Duodenal mucosa (tissue), 2 donors: ENCODE measurements around the gene MGAT5B.

ENCODE experiments used
- H3K27ac ChIP-seq: one replicate; pipeline ENCODE4 v1.7.0; 2013; ENCODE audit warnings: low read depth, low read length
- H3K27me3 ChIP-seq, 2 donors: one replicate each; pipeline ENCODE4 v1.7.0; 2013; ENCODE audit warnings: low read length in 2 of 2, control low read depth in 1 of 2; ENCODE audit not compliant: insufficient read depth in 2 of 2, control insufficient read depth in 1 of 2
- H3K36me3 ChIP-seq, 2 donors: one replicate each; pipeline ENCODE4 v1.7.0; 2013; ENCODE audit warnings: low read length in 2 of 2, control low read depth in 1 of 2; ENCODE audit not compliant: insufficient read depth in 2 of 2, control insufficient read depth in 1 of 2
- H3K4me1 ChIP-seq, 2 donors: one replicate each; pipeline ENCODE4 v1.7.0; 2013; ENCODE audit warnings: low read length in 2 of 2, control low read depth in 1 of 2; ENCODE audit not compliant: insufficient read depth in 2 of 2, control insufficient read depth in 1 of 2
- H3K4me3 ChIP-seq, 2 donors: one replicate each; pipeline ENCODE4 v1.7.0; 2013; ENCODE audit warnings: low read length in 2 of 2, low read depth in 1 of 2
- H3K9ac ChIP-seq, 2 donors: one replicate each; pipeline ENCODE4 v1.7.0; 2013; ENCODE audit warnings: low read length in 2 of 2, low read depth in 1 of 2
- H3K9me3 ChIP-seq, 2 donors: one replicate each; pipeline ENCODE4 v1.7.0; 2013; ENCODE audit warnings: low read length in 2 of 2, control low read depth in 1 of 2; ENCODE audit not compliant: control insufficient read depth in 1 of 2

The MGAT5B gene

GRCh38 chr17:76946111-76946771 is 78.0 kb downstream of the MGAT5B start:
- H3K9me3 ChIP-seq, result no peaks in the 10 kb centered on the region
- no peaks in the 10 kb centered on the region for H3K4me1 ChIP-seq
- H3K27ac ChIP-seq, result no peak overlapping the region
- peaks cover 0 to 7% of the 10 kb centered on the region in 2 donors for H3K27me3 ChIP-seq
- H3K9ac ChIP-seq, result no peak overlapping the region
- no peaks in the 10 kb centered on the region for H3K36me3 ChIP-seq
- H3K4me3 ChIP-seq, result no peak overlapping the region

DNA sequence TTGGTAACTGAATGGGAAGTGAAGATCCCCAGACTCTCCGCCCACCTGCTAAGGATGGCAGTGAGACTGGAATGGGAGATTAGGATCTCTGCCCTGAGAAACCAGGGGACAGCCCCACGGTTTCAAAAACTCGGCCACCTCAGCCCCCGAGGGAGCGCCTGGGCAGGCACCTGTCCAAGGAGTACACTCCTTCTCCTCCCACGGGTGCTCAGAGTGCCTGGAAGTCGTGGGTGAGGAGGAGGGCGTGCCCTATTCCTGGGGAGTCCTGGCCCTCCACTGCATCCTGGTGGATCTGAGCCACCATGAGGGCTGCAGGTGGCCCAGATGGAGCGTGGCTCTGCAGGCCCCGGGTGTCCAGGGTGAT is 78.5 kb downstream of the MGAT5B start:
- Histone ChIP-seq H3K9me3 (no peaks in the 10 kb centered on the region), H3K27ac (no peak overlapping the region), H3K9ac (no peak overlapping the region), H3K4me3 (no peak overlapping the region), H3K4me1 (no peaks in the 10 kb centered on the region), H3K27me3 (peaks cover 0 to 7% of the 10 kb centered on the region in 2 donors), H3K36me3 (no peaks in the 10 kb centered on the region)

DNA sequence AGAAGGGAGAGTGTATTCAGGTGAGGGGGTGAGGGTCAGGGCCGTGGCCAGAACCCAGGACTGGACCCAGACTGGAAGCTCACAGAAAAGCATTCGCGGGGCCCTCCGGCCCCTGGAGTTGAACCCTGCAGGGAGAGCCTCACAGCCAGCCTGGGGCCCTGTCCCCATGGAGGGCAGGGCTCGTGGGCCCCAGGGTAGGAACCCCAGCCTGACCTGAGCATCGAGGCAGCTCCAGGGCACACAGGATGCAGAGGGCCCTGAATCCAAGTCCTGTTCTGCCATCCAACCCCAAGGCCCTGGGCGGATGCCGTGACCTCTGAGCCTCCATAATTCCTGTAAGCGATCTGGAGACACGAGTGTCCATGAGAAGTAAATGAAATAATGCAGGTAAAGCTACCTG is 79.1 kb downstream of the MGAT5B start:
- no peak overlapping the region for H3K27ac ChIP-seq
- H3K4me3 ChIP-seq, result no peak overlapping the region
- H3K9me3 ChIP-seq, result no peaks in the 10 kb centered on the region
- peaks cover 0 to 7% of the 10 kb centered on the region in 2 donors for H3K27me3 ChIP-seq
- no peak overlapping the region for H3K9ac ChIP-seq
- no peaks in the 10 kb centered on the region for H3K36me3 ChIP-seq
- no peaks in the 10 kb centered on the region for H3K4me1 ChIP-seq

DNA sequence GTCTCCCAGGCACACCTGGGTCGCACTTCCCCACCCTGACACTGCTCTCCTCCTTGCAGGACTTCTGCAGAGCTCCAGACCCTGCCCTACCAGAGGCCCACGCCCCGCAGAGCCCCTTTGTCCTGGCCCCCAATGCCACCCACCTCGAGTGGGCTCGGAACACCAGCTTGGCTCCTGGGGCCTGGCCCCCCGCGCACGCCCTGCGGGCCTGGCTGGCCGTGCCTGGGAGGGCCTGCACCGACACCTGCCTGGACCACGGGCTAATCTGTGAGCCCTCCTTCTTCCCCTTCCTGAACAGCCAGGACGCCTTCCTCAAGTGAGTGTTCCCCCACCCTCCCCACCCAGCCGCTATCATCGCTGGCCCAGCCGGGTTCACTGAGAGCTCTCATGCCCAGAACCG is 79.6 kb downstream of the MGAT5B start:
- no peak overlapping the region for H3K4me3 ChIP-seq
- no peak overlapping the region for H3K27ac ChIP-seq
- H3K36me3 ChIP-seq, result no peaks in the 10 kb centered on the region
- peaks cover 0 to 7% of the 10 kb centered on the region in 2 donors for H3K27me3 ChIP-seq
- H3K9me3 ChIP-seq, result no peaks in the 10 kb centered on the region
- no peaks in the 10 kb centered on the region for H3K4me1 ChIP-seq
- no peak overlapping the region for H3K9ac ChIP-seq

DNA sequence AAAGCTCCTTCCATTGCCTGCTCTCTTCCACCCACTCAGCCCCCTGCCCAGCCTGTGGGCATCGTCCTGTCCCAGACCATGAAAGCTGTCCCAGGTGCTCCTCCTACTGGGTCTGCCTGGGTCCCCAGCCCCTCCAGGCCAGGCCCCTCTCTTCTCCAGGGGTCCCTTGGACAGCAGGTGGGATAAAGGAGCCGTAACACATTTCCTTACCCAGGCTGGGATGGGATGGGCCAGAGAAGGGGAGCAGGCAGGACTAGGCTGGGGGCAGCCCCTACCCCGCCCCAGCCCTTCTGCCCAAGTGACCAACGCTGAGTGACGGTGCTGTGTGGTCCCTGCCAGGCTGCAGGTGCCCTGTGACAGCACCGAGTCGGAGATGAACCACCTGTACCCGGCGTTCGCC is 80.1 kb downstream of the MGAT5B start:
- no peaks in the 10 kb centered on the region for H3K36me3 ChIP-seq
- H3K9ac ChIP-seq, result no peak overlapping the region
- H3K27me3 ChIP-seq, result peaks cover 0 to 7% of the 10 kb centered on the region in 2 donors
- H3K4me3 ChIP-seq, result no peak overlapping the region
- H3K4me1 ChIP-seq, result no peaks in the 10 kb centered on the region
- H3K9me3 ChIP-seq, result no peaks in the 10 kb centered on the region
- no peak overlapping the region for H3K27ac ChIP-seq

GRCh38 chr17:76948726-76949342 is 80.6 kb downstream of the MGAT5B start:
- H3K9me3 ChIP-seq, result no peaks in the 10 kb centered on the region
- no peak overlapping the region for H3K4me3 ChIP-seq
- H3K4me1 ChIP-seq, result no peaks in the 10 kb centered on the region
- no peak overlapping the region for H3K27ac ChIP-seq
- no peaks in the 10 kb centered on the region for H3K36me3 ChIP-seq
- H3K27me3 ChIP-seq, result peaks cover 0 to 7% of the 10 kb centered on the region in 2 donors
- no peak overlapping the region for H3K9ac ChIP-seq

GRCh38 chr17:76949913-76950695 is 81.9 kb downstream of the MGAT5B start:
- no peak overlapping the region for H3K9ac ChIP-seq
- H3K27ac ChIP-seq, result no peak overlapping the region
- no peaks in the 10 kb centered on the region for H3K36me3 ChIP-seq
- H3K4me1 ChIP-seq, result no peaks in the 10 kb centered on the region
- H3K4me3 ChIP-seq, result no peak overlapping the region
- H3K27me3 ChIP-seq, result peaks cover 0 to 3% of the 10 kb centered on the region in 2 donors
- H3K9me3 ChIP-seq, result no peaks in the 10 kb centered on the region

GRCh38 chr17:76951375-76951905 is 83.2 kb downstream of the MGAT5B start:
- peaks cover 0 to 3% of the 10 kb centered on the region in 2 donors for H3K27me3 ChIP-seq
- H3K9ac ChIP-seq, result no peak overlapping the region
- H3K9me3 ChIP-seq, result no peaks in the 10 kb centered on the region
- H3K4me3 ChIP-seq, result no peak overlapping the region
- H3K4me1 ChIP-seq, result no peaks in the 10 kb centered on the region
- H3K36me3 ChIP-seq, result no peaks in the 10 kb centered on the region
- no peak overlapping the region for H3K27ac ChIP-seq

DNA sequence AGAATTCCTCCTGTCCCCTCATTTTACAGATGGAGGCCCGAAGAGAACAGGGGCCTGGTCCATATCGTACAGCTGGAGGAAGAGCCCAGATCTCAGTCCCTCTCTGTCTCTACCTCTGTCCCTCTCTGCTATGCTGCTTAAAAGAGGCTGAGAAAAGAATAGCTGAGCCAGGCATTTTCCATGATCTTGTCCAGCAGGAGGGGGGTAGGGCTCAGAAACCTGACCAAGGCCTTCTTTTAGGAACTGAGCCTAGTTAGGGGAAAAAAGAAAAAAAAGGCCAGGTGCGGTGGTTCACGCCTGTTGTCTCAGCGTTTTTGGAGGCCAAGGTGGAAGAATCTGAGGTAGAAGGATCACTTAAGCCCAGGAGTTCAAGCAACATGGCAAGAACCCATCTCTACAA is 84.2 kb downstream of the MGAT5B start:
- H3K9ac ChIP-seq, result no peak overlapping the region
- H3K4me1 ChIP-seq, result no peaks in the 10 kb centered on the region
- H3K36me3 ChIP-seq, result no peaks in the 10 kb centered on the region
- no peaks in the 10 kb centered on the region for H3K9me3 ChIP-seq
- no peak overlapping the region for H3K4me3 ChIP-seq
- peaks cover 0 to 7% of the 10 kb centered on the region in 2 donors for H3K27me3 ChIP-seq
- H3K27ac ChIP-seq, result no peak overlapping the region

- Histone ChIP-seq H3K4me1 (no peaks in the 10 kb centered on the region), H3K27ac (no peak overlapping the region), H3K27me3 (peaks cover 0 to 7% of the 10 kb centered on the region in 2 donors), H3K9ac (no peak overlapping the region), H3K36me3 (no peaks in the 10 kb centered on the region), H3K4me3 (no peak overlapping the region), H3K9me3 (no peaks in the 10 kb centered on the region)
Measured at GRCh38 chr17:76953066-76953465, 84.9 kb downstream of the MGAT5B start.
